ENCODE measurements around the gene CFAP20DC. TPM values are rescaled to one million over a fixed set of nuclear protein-coding genes. Genes with fewer than 3 reads are reported as not detected.

CFAP20DC gene
- total RNA-seq, 1 experiment from 2014 or later, result 12.0 TPM

DNA sequence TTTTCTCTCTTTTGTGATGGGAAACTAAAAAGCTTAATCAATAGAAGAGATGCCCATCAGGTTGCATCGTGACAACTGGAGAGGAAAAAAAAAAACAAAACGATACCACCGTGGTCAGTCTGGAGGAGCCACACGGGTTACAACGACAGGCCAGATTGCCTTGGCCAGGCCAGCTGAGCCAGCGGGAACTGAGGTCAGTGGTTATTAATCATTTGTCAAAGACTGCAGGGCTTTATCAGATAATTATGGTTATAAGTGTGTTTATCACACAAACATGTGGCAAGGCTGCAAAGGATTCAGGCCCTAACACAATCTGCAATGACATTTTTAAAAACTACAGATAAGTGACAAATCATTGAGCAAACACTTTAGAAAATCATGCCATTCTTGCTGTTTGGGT lies 248.3 kb downstream of the CFAP20DC start:
- DNase-seq (ENCODE audit: low read depth), result no peak

DNA sequence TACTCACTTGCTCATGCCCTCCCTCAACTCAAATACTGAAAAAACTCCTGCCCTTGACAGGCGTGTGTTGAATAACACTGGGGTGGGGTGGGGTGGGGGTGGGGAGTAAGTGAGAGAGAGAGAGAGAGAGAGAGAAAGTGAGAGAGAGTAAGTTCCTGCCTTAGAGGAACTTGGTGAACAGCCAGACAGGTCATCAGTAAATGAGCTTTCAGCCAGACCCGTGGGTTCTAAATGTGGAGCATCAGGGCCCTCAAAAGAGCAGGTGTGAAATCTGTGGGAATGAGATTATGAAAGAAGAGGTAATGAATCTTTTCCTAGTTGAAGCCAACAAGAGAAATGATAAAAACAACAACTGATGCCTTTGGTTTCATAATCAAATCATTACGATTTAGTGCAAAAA lies 248.9 kb downstream of the CFAP20DC start:
- no peak for DNase-seq (ENCODE audit: low read depth)

DNA sequence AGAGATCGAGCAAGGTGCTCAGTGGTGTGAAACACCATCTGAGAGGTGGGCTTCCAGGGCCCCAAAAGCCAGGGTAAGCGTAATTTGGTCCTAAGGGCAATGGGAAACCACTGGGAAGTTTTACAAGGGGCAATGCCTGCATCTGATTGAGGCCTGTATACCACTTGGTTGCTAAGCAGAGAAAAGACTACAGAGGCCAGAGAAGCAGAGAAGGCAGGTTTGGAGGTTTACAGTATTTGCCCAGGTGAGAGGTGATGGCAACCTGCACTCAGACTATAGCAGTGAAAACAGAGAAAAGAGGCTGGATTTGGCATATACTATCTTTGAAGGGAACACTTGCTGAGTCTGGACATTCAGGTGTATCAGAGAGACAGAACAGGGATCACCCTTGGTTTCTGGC lies 249.8 kb downstream of the CFAP20DC start:
- no peak for DNase-seq (ENCODE audit: low read depth)

DNA sequence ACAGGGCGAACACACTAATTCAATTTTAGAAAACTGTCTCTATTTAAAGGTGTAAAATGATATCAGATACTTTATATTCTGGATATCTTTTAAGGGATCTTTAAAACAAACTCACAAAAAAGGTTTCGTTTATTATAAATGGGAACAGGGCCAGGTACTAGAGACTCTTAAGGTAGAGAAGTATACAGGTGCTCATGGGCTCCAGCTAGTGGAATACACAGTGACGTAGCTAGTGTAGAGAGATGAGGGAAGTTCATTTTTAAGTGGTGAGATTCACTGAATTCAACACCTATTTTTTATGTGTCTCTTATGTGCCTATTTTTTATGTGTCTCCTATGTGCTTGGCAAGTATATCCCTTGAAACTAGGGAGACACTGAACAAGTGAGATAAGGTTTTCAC lies 250.6 kb downstream of the CFAP20DC start:
- no peak for DNase-seq (ENCODE audit: low read depth)

DNA sequence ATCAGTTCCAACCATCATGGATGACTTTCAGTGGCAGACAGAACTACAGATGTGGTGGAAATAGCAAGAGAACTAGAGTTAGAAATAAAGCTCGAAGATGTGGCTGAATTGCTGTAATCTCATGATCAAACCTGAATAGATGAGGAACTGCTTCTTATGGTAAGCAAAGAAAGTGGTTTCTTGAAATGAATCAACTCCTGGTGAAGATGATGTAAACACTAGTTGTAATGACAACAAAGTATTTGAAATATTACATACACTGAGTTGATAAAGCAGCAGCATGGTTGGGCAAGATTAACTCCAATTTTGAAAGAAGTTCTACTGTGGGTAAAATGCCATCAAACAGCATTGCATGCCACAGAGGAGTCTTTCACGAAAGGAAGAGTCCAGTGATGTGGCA lies 251.5 kb downstream of the CFAP20DC start:
- no peak for DNase-seq (ENCODE audit: low read depth)

DNA sequence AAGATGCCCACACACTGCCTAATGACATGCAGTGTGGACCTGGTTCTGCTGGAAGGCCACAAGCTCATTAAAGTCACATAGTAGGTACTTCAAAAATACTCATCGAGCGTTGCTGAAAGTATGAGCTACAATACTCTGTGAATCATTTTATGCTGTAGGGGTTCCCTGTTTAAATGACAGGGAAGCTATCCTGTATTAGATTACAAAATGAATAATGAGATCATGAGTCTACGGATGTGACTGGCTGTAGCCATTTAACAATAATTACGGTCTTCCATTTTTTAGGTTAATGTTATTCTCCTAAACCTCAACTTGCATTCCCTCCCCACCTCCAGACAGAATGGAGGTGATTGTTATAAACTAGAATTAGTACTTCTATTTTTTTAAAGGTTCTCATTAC lies 255.1 kb downstream of the CFAP20DC start:
- DNase-seq (ENCODE audit: low read depth), result no peak

DNA sequence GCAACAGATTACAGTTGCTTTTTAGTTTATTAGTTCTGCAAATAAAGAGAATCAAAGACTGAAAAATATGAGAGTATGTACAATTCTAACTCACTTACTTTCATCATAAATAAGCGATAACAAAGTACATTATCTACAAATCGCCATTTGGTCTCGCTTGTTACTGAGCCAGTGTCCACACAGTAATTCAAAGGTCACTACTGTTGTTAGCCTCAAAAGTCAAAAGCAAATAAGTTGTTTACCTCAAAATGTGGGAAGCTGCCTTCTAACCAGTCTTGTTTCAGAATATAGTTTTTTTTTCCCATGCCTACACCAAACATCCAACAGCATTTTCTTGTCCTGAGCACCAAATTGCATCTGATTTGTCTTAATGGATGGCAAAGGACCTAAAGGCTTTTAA lies 255.9 kb downstream of the CFAP20DC start:
- no peak for DNase-seq (ENCODE audit: low read depth)

DNA sequence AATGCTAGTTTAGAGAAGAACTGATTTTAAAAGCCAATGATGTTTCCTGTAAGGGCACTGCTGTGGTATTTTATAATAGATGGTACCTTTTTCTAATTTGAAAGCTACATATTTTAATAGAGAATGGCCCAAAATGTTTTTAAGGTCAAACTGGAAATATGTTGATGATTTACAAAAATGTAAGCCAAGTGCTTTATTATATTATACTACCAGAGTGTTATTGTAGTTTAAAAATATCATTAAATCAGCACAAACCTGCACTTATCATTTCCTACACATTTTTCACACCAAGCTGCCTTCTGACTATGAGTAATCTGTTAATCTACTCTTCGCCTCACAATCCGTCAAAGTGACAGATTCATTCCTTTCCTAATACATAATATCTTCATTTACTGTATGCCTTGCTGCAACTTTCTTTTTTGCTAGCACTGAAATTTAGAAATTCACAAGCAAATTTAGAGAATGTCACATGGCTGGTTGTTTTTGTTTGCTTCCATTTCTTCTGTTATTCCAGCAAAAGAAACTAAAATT lies 256.8 kb downstream of the CFAP20DC start:
- no peak for DNase-seq (ENCODE audit: low read depth)

DNA sequence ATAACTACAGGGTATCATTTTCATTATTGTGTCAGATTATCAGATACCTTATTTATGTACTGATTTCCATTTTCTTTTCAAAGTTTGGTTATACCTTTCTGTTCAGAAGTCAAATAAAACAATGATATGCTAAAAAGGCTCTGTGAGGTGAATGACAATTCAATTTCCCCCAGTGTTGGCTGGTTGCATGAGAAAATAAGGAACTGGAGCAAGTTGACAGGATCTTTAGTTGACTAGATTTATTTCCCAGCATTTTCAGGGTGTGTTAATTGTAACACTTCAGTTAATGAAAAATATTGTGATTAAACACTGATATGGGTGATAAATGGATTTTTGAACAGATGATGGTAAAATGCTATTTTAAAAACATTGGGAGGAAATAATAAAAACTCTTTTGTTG lies 260.4 kb downstream of the CFAP20DC start:
- DNase-seq (ENCODE audit: low read depth), result no peak

DNA sequence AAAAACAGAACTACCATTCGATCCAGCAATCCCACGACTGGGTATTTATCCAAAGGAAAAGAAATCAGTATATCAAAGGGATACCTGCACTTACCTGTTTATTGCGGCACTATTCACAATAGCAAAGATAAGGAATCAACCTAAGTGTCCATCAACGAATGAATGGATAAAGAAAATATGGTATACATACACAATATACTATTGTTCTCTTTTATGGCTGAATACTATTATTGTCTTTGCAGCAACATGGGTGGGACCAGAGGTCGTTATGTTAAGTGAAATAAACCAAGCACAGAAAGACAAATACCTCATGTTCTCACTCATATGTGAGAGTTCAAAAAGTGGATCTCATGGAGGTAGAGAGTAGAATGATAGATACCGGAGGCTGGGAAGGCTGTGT lies 264.9 kb downstream of the CFAP20DC start:
- no peak for DNase-seq (ENCODE audit: low read depth)

DNA sequence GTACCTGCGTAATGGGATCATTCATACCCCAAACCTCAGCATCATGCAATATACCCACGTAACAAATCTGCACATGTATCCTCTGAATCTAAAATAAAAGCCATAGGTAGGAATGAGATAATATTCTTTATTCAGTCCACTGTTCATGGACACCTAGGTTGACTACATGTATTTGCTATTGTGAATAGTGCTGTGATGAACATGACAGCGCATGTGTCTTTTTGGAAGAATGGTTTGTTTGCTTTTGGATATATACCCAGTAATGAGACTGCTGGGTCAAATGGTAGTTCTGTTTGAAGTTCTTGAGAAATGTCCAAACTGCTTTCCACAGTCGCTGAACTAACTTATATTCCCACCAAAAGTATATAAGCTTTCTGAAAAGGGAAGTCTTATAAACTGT lies 265.4 kb downstream of the CFAP20DC start:
- no peak for DNase-seq (ENCODE audit: low read depth)

DNA sequence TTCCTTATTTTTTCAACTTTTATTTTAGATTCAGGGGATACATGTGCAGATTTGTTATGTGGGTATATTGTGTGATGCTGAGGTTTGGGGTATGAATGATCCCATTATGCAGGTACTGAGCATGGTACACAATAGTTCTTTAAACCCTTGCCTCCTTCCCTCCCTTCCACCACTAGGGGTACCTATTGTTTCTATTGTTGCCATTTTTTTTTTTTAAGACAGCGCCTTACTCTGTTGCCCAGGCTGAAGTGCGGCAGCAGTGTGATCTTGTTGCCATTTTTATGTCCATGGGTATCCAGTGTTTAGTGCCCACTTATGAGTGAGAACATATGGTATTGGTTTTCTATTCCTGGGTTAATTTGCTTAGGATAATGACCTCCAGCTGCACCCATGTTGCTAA lies 266.0 kb downstream of the CFAP20DC start:
- no peak for DNase-seq (ENCODE audit: low read depth)

DNA sequence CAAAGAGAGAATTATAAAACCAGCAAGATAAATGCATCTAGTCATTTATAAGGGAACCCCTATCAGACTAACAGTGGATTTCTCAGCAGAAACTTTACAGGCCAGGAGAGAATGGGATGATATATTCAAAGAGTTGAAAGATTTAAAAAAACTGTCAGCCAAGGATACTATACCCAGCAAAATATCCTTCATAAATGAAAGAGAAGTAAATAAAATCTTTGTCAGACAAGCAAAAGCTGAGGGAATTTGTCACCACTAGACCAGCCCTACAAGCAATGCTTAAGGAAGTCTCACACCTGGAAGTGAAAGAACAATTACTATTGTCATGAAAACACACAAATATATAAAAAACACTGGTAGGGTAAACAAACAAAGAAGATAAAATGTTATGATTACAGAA lies 269.9 kb downstream of the CFAP20DC start:
- no peak for DNase-seq (ENCODE audit: low read depth)

DNA sequence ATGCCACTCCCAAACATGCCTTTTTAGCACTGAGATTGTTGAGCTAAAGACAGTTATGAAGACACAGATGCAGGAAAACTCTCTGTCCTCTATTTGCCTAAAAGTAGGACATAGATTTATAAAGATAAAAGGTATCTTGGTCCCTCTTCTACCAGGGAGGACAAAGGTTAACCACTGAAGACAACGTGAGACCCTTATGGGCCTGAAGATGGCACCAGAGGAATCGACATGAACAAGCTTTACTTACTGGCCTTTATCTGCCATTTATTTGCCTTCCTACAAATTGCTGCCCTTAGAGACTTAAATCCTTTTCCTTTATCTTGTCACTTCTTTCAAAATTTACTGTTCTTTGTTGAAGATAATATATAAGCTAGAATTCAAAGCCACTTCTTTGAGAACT lies 273.6 kb downstream of the CFAP20DC start:
- DNase-seq (ENCODE audit: low read depth), result peak; percentile 2

DNA sequence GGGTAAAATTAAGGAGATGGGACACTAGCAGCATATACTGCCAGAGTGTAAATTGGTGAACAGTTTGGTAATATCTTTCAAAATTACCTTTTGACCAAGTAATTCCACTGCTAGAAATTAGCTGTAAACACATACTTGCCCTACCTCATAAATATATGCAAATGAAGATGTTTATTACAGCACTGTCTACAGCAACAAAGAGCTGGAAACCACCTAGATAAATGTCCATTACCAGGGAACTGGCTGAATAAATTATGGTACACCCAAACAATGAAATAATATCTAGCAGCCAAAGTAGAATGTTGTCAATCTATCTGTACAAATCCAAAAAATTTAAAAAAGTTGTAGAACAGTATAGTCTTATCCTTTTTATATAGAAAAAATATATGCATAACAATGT lies 277.4 kb downstream of the CFAP20DC start:
- DNase-seq (ENCODE audit: low read depth), result no peak

DNA sequence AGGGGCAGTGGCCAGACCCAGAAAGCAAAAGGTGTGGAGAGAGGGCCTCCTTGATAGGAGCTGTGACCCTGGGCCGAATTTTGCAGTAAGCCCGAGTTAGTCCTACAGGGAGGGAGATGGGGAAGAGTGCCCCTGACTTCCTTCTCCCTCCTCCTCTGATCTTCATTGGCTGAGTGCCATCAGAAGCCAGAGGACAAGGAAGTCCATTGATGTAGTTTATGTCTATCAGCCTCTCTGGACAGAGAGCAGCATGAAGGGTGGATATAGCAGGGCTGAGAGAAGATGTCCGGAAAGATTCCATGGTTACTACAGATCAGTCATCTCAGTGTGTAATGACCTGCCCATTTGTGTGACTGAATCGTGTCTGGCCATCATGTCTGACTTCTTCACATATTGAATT lies 280.8 kb downstream of the CFAP20DC start:
- DNase-seq (ENCODE audit: low read depth), result peak; percentile 3

DNA sequence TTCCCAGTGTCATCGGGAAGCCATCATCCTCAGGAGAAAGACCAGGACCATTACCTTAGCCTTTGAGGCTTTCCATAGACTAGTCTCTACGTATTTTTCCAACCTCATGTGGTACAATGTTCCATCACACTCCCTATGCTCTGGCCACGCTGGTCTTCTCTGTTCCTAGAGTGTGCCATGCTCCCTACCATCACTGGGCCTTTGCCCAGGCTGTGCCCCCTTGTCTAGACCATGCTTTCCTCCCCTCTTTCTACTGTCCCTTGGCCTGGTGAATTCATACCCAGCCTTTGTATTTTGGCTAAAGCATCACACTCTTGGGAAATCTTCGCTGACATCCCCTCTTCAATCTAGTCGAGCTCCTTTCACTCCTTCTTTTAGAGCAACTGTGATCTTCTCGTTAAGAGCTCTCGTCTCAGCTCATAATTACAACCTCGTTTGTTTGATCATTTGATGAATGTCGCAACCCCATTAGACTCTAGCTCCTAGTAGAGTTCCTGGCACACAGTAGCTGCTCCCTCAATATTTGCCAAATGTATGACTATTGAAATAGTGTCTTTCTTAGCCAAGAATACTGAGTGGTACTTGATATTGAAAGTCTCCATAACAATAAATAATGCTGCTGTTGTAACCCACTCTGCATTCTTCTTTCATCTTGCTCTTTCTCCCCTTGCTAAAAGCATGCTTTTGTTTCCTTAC lies 283.1 kb downstream of the CFAP20DC start:
- DNase-seq (ENCODE audit: low read depth), result no peak

DNA sequence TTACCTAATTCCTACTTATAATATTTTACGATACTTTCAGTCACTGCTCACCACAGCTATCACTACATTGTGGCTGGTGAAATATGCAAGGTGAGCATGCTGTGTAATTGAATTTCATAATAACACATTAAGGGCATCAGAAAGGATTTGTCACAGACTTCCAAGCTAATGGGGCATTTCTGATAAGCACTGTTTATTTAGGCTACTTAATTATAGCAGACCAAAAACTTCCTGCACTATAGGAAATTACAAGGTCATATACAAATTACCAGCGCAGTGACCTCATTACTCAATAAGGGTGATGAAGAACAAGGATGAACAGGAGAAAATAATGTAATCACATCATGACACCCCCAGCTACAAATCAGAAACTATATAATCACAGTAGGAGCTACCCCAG lies 294.7 kb downstream of the CFAP20DC start:
- DNase-seq (ENCODE audit: low read depth), result no peak

DNA sequence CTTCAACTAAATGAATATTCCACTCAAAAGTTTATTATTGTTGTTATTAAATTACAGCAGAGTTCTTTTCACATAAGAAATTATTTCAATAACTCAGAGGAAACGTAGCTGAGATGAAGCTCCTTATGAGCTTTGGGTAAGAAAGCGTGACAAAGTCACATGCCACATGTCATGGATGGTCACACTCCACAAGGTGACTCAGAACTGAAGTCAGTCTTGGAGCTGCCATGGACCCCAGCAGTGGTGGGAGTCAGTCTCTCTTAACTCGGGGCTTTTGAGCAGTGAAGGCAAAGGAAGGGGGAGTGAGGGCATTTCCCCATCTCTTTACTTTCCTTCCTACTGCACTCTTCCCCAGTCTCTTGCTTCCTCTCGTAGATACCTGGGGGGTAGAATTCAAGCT lies 295.8 kb downstream of the CFAP20DC start:
- DNase-seq (ENCODE audit: low read depth), result no peak

DNA sequence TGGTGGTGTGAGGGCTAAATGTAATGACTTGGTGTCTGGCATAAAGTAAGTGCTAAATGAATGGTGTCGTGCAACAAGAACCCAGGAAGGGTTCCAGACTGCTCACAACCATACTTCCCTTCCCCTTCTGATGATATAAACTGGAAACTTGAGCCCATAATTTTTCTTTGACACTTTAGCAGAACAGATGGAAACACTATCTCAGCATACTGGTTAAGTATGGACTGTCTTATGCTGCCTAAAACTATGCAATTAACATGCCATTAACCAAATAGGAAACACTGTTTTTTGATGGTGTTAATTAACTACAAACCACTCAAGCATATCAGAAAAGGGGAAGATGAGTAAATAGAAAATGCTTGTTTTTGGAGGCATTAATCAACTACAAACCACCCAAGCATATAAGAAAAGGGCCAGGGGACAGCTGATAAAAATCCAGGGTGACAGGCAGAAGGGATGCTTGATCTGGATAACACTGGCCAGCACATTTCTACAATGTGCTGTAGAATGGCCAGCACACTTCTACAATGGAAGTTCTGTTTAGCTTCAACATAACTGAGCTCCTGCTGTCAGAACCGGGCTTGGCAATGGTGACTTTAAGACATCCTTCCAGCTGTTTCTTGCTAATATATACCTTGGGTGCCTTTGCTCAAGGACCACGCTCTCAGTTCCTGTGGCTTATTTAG lies 297.8 kb downstream of the CFAP20DC start:
- DNase-seq (ENCODE audit: low read depth), result no peak

DNA sequence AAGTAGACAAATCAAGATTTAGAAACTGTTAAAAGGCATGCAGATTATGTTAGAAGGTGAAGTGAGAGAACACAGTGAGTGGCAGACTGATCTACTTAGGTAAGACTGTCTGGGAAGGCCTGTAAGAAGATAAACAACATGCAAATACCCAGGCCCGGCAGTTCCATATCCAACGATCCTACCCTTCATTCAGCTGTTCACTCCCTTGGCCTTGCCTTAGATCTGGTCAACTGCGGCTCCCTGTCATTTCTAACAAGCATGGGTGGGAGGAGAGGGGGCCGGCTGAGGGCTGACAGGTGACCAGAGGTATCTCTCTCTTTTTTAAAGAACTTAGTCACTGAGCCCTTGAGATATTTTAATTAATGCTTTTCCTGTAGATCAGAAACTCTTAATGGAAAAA lies 298.6 kb downstream of the CFAP20DC start:
- no peak for DNase-seq (ENCODE audit: low read depth)

DNA sequence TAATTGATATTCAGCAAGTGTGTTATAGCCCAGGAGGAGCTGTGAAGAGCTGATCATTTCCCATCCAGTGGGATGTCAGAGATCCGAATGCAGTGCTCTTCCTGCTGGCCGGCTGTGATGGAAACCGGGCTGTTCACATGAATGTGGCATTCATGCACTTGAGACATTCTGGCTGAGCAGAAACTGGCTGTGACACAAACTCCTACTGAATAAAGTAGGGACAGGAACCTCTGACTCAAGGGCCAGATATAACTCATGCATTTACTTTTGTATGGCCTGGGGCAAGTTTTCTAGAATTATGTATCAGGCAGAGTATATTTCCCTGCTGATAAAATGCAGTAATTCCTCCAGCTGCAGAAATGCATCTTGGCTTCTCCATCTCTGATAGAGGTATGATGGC lies 299.9 kb downstream of the CFAP20DC start:
- DNase-seq (ENCODE audit: low read depth), result peak; percentile 26

DNA sequence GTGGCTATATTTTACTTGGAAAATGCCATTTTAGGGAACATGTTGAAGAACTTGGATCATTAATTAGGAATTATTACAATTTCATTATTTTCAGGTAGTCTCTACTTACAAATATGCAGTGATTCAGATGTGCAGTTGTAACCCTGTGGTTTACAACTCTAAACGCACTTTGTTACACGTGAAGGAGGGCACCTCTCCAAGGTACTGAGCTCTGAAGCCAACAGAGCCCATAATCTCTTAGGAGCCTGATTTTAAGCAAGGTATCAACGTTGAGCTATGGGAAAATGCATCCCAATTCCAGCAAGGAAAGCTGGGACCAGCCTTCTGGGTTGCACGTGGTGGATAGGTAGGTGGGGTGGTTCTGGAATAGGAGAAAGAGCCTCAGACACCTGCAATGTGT lies 301.8 kb downstream of the CFAP20DC start:
- DNase-seq (ENCODE audit: low read depth), result no peak

DNA sequence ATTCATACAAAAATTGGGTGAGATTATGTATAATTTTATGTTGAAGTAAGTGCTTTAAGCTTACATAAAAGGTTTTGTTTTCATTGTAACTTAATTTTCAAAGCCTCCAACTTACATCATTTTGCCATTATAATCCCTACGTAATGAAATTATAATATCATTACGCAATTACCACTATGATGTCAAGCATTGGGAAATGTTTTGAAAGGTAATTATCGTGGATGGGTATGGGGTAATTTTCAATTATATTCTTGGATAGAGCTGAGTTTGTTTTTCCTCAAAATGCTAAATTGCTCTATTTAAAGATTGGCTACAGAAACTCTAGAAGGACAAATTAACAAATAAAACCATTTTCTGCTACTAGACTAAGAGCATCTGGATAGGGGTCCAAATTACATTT lies 303.1 kb downstream of the CFAP20DC start:
- no peak for DNase-seq (ENCODE audit: low read depth)
